Uterus (tissue), 4 donors: ENCODE results near the gene ASB17. TPM values are rescaled to one million over a fixed set of nuclear protein-coding genes. Genes with fewer than 3 reads are reported as not detected.

ENCODE experiments used
- DNase-seq, 2 donors: peaks; one replicate each; pipeline ENCODE4 v3.0.0-alpha.2; 2019 to 2020
- H3K27ac ChIP-seq, 2 donors: fragments of 200-600 bp; sonication (generic); 1 replicate in 1 of 2; 2 replicates in 1 of 2; pipeline ENCODE4 v1.5.1; 2016 to 2018
- H3K27me3 ChIP-seq, 2 donors: fragments of 200-600 bp; sonication (generic); one replicate each; pipeline ENCODE4 v1.5.1; 2018 to 2019; ENCODE audit warnings: control low read depth in 1 of 2
- H3K36me3 ChIP-seq, 2 donors: fragments of 200-600 bp; sonication (generic); one replicate each; pipeline ENCODE4 v1.5.1; 2019; ENCODE audit warnings: control low read depth in 1 of 2
- H3K4me1 ChIP-seq, 2 donors: fragments of 200-600 bp; sonication (generic); one replicate each; pipeline ENCODE4 v1.5.1; 2018 to 2019; ENCODE audit warnings: control low read depth in 1 of 2
- H3K4me3 ChIP-seq, 2 donors: fragments of 200-600 bp; sonication (generic); 1 replicate in 1 of 2; 2 replicates in 1 of 2; pipeline ENCODE4 v1.5.1; 2018 to 2019; ENCODE audit warnings: mild to moderate bottlenecking in 1 of 2
- H3K9me3 ChIP-seq, 2 donors: fragments of 200-600 bp; sonication (generic); one replicate each; pipeline ENCODE4 v1.5.1; 2019; ENCODE audit warnings: control low read depth in 1 of 2
- CTCF ChIP-seq, 4 experiments: fragments of 200-600 bp in 2 of 4; fragments of 450-650 bp in 2 of 4; sonication (generic) in 2 of 4; IDR thresholded peaks; one replicate each; pipeline ENCODE4 v1.5.1; 2016 to 2019; ENCODE audit warnings: antibody characterized with exemption in 4 of 4, mild to moderate bottlenecking in 2 of 4, moderate library complexity in 1 of 4
- POLR2A ChIP-seq, 2 donors: fragments of 450-650 bp; IDR thresholded peaks; one replicate each; pipeline ENCODE4 v1.6.1; 2016; ENCODE audit warnings: antibody characterized with exemption in 2 of 2, mild to moderate bottlenecking in 1 of 2, moderate library complexity in 1 of 2
- intact Hi-C: fragments of 100-400 bp; cut with DNase I; formaldehyde crosslinking; loops from one replicate; pipeline ENCODE4 v1.15.1; 2023; ENCODE audit warnings: low total_unique reads
- total RNA-seq, 4 donors: library from RNA; depleted of rRNA in 3 of 4; stranded (reverse); fragments of >200 nt in 3 of 4; gene quantifications; one replicate each; pipeline versions ENCODE4 v1.1.0 to v1.2.4, GENCODE V29; 2014 to 2023
- donor health status: DM: yes; HTN: yes; CAD: no.

Gene ASB17
- total RNA-seq, 4 donors from 2014 or later: not detected

- no peak overlapping the region for H3K27ac ChIP-seq
- no peak overlapping the region for H3K4me3 ChIP-seq
- no peaks in the 10 kb centered on the region for H3K27me3 ChIP-seq
- no peaks in the 10 kb centered on the region for H3K36me3 ChIP-seq
- intact Hi-C loops: no loop called here
- DNase-seq: no peak
- no peaks in the 10 kb centered on the region for H3K4me1 ChIP-seq
- H3K9me3 ChIP-seq: no peaks in the 10 kb centered on the region
- no peak for TF ChIP-seq CTCF (IDR thresholded peaks at IDR 0.05)
- no peak for TF ChIP-seq POLR2A (IDR thresholded peaks at IDR 0.05)
Measured at GRCh38 chr1:75901371-75901770, 30.8 kb downstream of the ASB17 start.

GRCh38 chr1:75884437-75884836 lies 47.8 kb downstream of the ASB17 start:
- H3K9me3 ChIP-seq: no peaks in the 10 kb centered on the region
- no peaks in the 10 kb centered on the region for H3K4me1 ChIP-seq
- H3K27ac ChIP-seq: no peak overlapping the region
- no peak overlapping the region for H3K4me3 ChIP-seq
- no peak for DNase-seq
- H3K27me3 ChIP-seq: no peaks in the 10 kb centered on the region
- intact Hi-C loops: no loop called here
- TF ChIP-seq CTCF (IDR thresholded peaks at IDR 0.05): no peak
- no peak for TF ChIP-seq POLR2A (IDR thresholded peaks at IDR 0.05)
- no peaks in the 10 kb centered on the region for H3K36me3 ChIP-seq

GRCh38 chr1:75879985-75880384 lies 52.2 kb downstream of the ASB17 start:
- Histone ChIP-seq H3K9me3 (no peaks in the 10 kb centered on the region), H3K4me1 (no peaks in the 10 kb centered on the region), H3K27me3 (no peaks in the 10 kb centered on the region), H3K27ac (no peak overlapping the region), H3K4me3 (no peak overlapping the region), H3K36me3 (no peaks in the 10 kb centered on the region)
- no peak for DNase-seq
- TF ChIP-seq CTCF (IDR thresholded peaks at IDR 0.05): no peak
- TF ChIP-seq POLR2A (IDR thresholded peaks at IDR 0.05): no peak
- intact Hi-C loops: no loop called here

- H3K4me3 ChIP-seq: no peak overlapping the region
- no peaks in the 10 kb centered on the region for H3K36me3 ChIP-seq
- DNase-seq: no peak
- intact Hi-C loops: no loop called here
- H3K27ac ChIP-seq: no peak overlapping the region
- H3K4me1 ChIP-seq: no peaks in the 10 kb centered on the region
- H3K27me3 ChIP-seq: no peaks in the 10 kb centered on the region
- H3K9me3 ChIP-seq: no peaks in the 10 kb centered on the region
- TF ChIP-seq POLR2A (IDR thresholded peaks at IDR 0.05) (no peak), CTCF (IDR thresholded peaks at IDR 0.05) (no peak)
Measured at GRCh38 chr1:75870951-75871350, 61.3 kb downstream of the ASB17 start.

Other genes with a start within 250 kb of the ASB17 start
- gene ACADM, start 207.7 kb downstream of the ASB17 start, total RNA-seq: 100 to 1,000 TPM in 1 of 4 donors, 10 to 100 TPM in 3; 44.0 to 174 (median 65.4) TPM
- gene RABGGTB, start 146.1 kb downstream of the ASB17 start, total RNA-seq: 10 to 100 TPM; 54.5 to 87.6 (median 74.2) TPM
- gene MSH4, start 135.5 kb downstream of the ASB17 start, total RNA-seq: 1 to 10 TPM in 1 of 4 donors, under 1 TPM in 3; 0.26 to 1.2 (median 0.39) TPM
- gene ST6GALNAC3, start 142.3 kb upstream of the ASB17 start, total RNA-seq: 10 to 100 TPM in 3 of 4 donors, 1 to 10 TPM in 1; 6.7 to 43.4 (median 21.1) TPM